HG03095 (cell line): ENCODE measurements around the gene PYHIN1.
"Not testable (repeated sequence)": the region's sequence is repeated elsewhere in the genome, so short reads cannot be mapped to it uniquely, and the experiment has no call there.

Source experiments
- ATAC-seq: cut with Tn5 transposase; IDR thresholded peaks from one replicate; pipeline ENCODE4 v1.9.1; 2021; ENCODE audit warnings: moderate library complexity; ENCODE audit not compliant: unreplicated experiment

The PYHIN1 gene

GRCh38 chr1:158978730-158979129 is 47.4 kb downstream of the PYHIN1 start:
- ATAC-seq, result no peak

DNA sequence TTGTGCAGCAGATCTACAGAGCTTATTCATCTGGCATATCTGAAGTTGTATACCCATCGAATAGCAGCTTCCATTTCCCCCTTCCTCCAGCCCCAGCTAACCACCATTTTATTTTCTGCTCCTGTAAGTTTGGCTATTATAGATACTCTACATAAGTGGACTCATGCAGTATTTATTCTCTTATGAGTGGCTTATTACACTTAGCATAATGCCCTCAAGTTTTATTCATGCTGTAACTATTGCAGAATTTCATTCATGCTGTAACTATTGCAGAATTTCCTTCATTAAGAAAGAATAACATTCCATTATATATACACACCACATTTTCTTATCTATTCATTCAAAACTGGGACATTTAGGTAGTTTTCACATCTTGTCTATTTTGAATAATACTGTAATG is 47.9 kb downstream of the PYHIN1 start:
- ATAC-seq, result no peak

- no peak for ATAC-seq
These were observed 51.9 kb downstream of the PYHIN1 start for GRCh38 chr1:158983235-158983634.

DNA sequence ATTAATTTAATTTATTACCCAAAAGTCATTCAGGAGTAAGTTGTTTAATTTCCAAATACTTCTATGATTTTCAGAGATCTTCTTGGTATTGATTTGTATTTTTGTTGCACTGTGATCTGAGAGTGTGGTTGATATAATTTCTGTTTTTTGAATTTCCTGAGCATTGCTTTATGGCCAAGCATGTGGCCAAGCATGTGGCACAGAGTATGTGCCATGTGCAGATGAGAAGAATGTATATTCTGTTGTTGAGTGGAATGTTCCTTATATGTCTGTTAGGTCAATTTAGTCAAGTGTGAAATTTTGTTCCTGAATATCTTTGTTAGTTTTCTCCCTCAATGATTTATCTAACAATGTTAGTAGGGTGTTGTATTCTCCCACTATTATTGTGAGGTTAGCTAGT is 53.0 kb downstream of the PYHIN1 start:
- no peak for ATAC-seq

GRCh38 chr1:158989424-158989823 is 58.1 kb downstream of the PYHIN1 start:
- no peak for ATAC-seq

- ATAC-seq, result no peak
These were observed 61.5 kb downstream of the PYHIN1 start for GRCh38 chr1:158992787-158993312.

- no peak for ATAC-seq
These were observed 65.6 kb downstream of the PYHIN1 start for GRCh38 chr1:158996998-158997397.

DNA sequence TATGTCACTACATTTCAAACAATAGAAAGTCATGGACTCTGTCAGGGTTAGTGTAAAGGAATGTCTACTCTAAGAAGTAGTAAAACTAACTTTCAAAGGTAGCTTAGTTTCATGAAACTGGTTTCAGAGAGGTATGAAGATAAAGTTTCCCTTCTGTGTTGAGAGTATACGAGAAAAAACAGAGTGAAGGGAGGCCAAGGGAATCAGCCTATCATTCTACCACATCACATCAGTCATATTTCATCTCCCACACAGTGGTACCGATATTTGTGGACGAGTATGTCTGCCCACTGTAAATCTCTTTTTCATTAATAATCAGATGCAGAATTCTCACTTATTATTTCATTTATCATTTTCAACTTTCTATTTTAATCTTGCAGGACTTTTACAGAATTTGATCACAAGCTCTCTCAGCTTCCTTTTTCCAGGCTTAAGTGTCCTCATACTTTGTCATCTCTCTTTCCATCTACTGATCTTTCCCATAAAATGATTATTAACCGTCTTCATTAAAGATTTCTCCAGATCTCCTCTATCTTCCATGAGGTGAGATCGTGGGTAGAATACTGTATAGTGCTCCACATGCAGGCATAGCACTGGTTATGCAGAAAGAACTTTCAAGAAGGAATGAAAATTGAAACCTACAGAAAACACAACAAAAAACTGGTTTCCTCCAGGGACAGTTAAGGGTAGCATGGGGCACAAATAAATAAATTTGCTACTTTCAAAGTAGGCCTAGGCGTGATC is 66.9 kb downstream of the PYHIN1 start:
- ATAC-seq, result no peak

- ATAC-seq, result no peak
These were observed 67.4 kb downstream of the PYHIN1 start for GRCh38 chr1:158998781-158999161.

DNA sequence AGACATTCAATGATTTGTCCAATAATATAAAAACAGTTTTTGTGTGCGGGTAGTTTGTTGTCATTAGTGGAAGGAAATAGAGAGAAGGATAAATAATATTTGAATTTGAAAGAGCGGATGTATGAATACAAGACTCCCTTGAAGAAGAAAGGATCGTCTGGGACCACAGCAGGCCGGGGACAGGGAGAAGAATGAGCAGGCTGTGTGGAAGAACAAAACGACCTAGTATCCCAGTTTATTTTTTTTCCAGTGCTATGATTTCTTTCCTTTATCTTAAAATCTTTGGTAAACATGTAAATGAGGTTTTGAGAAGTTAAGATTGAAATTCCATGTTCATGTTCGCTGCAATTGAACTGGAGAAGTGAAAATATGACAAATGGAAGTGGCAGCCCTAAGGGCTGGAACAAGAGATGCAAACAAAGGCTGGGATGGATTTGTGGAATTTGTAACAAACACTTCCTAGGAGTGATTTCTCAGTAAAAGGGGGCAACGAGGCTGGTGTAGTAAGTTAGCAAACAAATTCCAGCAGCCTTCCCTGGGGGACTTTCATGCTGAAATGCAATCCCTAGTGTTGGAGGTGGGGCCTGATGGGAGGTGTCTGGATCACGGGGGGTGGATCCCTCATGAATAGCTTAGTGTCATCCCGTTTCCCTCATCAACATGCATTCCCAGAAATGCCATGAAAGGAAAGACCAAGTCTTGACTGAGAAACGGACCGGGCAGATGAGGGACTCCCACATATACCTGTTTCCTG is 68.1 kb downstream of the PYHIN1 start:
- no peak for ATAC-seq

DNA sequence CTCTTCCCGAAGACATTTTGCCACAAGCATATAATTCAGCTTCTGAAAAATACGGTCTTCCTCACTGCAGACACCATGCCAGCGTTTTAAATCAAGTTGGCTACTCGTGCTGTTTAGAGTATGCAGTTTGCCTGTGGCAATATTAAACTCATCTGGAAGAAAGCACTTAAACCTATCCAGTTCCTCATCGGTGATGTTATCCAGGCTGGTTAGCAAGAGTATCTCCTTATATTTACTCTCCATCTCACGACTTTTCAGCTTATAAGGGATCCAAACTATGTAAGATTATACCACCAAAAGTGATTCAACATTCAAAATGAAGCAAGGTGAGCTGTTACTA is 68.7 kb downstream of the PYHIN1 start:
- ATAC-seq, result no peak

GRCh38 chr1:159000625-159001024 is 69.3 kb downstream of the PYHIN1 start:
- no peak for ATAC-seq

- ATAC-seq, result no peak
These were observed 73.8 kb downstream of the PYHIN1 start for GRCh38 chr1:159005161-159005560.

- no peak for ATAC-seq
These were observed 74.3 kb downstream of the PYHIN1 start for GRCh38 chr1:159005676-159006075.

GRCh38 chr1:159006210-159006807 is 75.0 kb downstream of the PYHIN1 start:
- not testable (repeated sequence) for ATAC-seq

DNA sequence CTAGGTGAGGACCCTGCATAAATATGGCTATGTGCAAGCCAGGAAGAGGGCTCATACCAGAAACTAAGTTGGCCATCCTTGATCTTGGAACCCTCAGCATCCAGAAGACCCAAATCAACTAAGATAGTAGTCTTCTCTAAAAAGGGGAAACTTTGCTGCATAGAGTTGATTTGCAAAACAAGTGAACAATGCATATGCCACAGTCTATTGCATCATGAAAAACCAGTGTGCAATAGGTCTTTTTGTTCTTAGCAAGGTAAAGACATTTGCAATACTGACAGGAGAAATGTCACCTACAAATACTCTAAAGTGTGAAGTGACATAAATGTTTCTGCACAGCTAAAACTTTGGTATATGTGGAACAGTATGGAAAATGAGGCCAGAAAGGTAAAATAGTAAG is 76.4 kb downstream of the PYHIN1 start:
- ATAC-seq, result no peak

GRCh38 chr1:159008744-159009188 is 77.4 kb downstream of the PYHIN1 start:
- ATAC-seq, result peak; percentile 60

- ATAC-seq, result no peak
These were observed 77.9 kb downstream of the PYHIN1 start for GRCh38 chr1:159009287-159009686.

DNA sequence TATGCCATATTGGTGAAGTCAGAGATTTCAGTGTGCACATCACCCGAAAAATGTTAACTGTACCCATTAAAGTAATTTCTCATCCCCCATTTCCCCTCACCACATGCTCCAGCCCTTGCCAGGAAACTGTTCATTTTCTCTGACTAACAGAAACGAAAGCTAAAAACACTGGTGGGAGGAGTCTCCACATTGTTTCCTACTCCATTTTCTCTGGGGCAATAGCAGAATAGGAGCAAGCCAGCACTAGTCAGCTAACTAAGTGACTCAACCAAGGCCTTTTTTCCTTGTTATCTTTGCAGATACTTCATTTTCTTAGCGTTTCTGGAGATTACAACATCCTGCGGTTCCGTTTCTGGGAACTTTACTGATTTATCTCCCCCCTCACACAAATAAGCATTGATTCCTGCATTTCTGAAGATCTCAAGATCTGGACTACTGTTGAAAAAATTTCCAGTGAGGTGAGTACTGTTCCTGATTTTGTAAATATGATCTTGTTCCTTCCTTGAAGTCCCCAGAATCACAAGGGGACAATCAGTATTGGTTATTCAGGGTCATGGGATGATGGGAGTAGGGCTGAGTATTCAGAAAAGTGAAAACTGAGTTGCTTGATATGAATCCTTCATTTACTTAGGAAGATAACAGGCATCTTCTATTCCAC is 78.5 kb downstream of the PYHIN1 start, which contains the start of gene IFI16:
IFI16 (plus strand) TSS at position 204 of the 658 bp plus-strand sequence. CDS start 4,774 bp downstream, outside the sequence.
- ATAC-seq, result peak; percentile 65

- ATAC-seq, result no peak
These were observed 79.0 kb downstream of the PYHIN1 start for GRCh38 chr1:159010391-159010790.

- not testable (repeated sequence) for ATAC-seq
These were observed 79.6 kb downstream of the PYHIN1 start for GRCh38 chr1:159011001-159011400.
